HG02852 (cell line): ENCODE measurements around the gene ADGRV1.
A peak's percentile ranks its signal among the peaks of the same experiment; 100 is the strongest.

ENCODE experiments used
- ATAC-seq: cut with Tn5 transposase; IDR thresholded peaks from one replicate; pipeline ENCODE4 v1.9.1; 2021; ENCODE audit warnings: mild to moderate bottlenecking, moderate library complexity; ENCODE audit not compliant: unreplicated experiment

ADGRV1 gene, protein sequence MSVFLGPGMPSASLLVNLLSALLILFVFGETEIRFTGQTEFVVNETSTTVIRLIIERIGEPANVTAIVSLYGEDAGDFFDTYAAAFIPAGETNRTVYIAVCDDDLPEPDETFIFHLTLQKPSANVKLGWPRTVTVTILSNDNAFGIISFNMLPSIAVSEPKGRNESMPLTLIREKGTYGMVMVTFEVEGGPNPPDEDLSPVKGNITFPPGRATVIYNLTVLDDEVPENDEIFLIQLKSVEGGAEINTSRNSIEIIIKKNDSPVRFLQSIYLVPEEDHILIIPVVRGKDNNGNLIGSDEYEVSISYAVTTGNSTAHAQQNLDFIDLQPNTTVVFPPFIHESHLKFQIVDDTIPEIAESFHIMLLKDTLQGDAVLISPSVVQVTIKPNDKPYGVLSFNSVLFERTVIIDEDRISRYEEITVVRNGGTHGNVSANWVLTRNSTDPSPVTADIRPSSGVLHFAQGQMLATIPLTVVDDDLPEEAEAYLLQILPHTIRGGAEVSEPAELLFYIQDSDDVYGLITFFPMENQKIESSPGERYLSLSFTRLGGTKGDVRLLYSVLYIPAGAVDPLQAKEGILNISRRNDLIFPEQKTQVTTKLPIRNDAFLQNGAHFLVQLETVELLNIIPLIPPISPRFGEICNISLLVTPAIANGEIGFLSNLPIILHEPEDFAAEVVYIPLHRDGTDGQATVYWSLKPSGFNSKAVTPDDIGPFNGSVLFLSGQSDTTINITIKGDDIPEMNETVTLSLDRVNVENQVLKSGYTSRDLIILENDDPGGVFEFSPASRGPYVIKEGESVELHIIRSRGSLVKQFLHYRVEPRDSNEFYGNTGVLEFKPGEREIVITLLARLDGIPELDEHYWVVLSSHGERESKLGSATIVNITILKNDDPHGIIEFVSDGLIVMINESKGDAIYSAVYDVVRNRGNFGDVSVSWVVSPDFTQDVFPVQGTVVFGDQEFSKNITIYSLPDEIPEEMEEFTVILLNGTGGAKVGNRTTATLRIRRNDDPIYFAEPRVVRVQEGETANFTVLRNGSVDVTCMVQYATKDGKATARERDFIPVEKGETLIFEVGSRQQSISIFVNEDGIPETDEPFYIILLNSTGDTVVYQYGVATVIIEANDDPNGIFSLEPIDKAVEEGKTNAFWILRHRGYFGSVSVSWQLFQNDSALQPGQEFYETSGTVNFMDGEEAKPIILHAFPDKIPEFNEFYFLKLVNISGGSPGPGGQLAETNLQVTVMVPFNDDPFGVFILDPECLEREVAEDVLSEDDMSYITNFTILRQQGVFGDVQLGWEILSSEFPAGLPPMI (N-terminal part only)

DNA sequence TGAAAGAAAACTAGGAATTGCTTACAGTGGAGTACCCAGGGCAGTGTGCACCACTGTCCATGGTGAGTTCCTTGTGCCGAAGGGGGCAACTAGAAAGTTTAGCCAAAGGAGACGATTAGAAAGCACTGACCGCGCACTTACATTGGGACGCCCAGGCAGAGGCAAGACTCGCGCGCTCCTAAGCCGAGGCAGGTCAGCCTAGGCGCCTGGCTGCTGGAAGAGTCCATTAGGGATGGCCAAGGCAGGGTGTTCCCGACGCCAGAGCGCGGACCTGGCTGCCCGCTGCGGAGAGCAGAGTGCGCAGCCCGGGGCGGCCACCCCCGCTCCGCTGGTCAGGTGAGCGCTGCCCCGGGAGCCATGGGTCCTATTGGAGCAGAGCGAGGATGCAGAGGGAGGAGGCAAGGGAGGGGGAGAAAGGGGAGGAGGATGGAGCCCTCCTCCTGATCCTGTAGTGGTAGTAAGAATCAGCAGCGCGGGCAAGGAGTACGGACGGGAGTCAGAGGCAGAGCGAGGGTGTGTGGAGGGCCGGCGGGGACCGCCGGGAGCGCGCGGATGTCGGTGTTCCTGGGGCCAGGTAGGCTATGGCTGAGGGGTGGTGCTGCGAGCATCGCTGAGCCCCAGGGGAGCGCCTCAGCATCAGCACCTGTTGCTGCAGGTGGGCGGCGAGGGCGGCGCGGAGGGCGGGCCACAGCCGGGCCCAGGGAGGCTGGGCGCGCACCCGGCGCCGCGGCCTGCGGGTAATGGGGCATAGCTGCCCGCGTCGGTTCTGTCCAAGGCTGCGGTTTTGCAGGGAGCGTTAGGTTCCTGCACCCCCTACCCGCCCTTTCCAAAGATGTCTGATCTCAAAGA, at the start of gene ADGRV1:
TSS of gene ADGRV1 (plus strand) at position 454 of the 849 bp plus-strand sequence. CDS start at position 553, 99 bp downstream.
- ATAC-seq: no peak

DNA sequence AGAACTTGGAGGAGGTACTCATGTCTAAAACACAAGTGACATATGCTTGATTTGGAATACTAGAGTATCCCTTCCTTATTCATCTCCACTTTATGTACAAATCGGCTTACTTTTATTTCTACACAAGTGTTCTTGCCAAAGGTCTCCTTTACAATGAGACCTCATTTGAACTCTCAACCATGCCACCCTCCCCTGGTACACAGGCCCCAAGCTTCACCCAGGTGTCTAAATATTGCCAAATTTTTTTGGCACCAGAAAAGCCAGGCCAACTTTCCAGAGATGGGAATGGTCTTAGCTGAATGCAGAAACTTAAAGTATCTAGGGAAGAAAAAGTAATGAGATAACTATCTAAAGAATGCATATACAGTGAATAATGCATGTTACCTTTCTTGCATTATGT, 48.2 kb upstream of the ADGRV1 start:
- ATAC-seq: no peak

DNA sequence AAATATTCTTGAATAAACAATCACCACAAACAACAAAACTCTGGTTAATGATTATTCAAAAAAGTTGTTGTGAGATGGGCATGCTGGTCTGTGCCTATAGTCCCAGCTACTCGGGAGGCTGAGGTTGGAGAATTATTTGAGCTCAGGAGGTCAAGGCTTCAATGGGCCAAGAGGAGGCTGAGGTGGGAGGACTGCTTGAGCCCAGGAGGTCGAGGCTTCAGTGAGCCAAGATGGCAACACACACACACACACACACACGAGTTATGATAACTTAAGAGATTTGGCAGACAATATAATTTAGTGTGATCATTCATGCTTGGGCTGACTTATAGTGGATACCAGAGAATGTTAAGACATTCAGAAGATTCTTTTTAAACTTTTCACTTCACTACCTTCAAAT, 44.1 kb upstream of the ADGRV1 start:
- ATAC-seq: no peak

DNA sequence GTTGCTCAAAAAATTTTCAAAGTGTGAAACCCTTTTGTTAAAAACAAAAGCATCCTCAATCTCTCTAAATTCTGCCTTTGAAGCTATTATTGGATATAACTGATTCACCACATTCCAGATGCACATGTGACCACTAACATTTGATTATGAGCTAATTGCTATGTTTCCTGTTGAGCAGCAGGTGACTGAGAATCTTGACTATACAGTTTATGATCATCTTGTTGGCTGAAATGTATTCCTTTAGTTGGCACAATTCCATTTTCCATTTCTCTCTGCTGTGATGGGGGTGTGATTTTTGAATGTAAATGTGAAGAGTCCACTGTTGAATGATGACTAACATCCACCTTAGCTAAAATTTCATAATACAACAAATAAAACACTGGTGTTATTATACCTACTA, 39.9 kb upstream of the ADGRV1 start:
- ATAC-seq: no peak

DNA sequence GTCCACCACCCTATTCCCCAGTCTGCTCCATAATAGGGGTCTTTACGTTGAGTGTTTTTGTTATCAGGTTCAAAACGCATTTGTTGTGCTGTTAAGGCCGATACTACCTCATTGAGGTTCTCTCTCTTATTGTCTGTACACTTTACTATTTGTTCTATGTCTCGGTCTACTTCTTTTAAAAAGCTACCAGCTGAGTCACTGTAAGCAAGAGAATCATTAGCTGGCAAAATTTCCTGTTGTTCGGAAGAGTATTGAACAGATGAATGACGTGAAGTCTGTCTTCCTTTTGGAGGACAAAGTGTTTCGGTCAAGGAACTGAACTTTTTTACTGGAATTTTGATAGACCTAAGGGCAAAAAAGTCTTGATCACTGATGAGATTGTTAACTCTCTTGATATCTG, 39.5 kb upstream of the ADGRV1 start:
- ATAC-seq: no peak

DNA sequence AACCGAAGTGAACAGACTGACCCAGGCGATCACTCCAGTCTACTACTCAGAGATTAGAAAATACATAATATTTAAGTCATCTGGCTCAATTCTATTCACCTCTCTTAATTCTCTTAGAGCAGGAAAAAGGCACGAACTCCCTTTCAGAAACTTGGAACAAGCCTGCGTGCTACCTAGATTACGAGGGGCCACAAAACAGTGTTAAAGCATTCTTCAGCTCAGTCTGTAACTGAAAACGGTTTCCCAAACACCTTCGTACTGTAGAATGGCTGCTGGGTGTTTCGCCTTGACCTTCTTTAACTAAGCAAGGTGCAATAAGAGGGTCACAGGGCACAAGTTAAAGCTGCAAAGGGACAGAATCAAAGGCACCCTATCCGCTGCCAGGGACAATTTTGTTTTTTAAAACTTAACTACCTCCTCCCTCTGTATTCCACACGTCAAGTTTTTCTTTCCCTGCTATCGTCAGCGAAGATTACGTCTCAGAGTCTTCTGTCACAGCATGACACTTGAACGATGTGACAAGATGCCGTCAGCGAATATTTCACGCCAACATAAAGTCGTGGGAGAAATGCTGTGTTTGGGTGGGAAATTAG, 29.9 kb upstream of the ADGRV1 start:
- ATAC-seq: peak; percentile 4

DNA sequence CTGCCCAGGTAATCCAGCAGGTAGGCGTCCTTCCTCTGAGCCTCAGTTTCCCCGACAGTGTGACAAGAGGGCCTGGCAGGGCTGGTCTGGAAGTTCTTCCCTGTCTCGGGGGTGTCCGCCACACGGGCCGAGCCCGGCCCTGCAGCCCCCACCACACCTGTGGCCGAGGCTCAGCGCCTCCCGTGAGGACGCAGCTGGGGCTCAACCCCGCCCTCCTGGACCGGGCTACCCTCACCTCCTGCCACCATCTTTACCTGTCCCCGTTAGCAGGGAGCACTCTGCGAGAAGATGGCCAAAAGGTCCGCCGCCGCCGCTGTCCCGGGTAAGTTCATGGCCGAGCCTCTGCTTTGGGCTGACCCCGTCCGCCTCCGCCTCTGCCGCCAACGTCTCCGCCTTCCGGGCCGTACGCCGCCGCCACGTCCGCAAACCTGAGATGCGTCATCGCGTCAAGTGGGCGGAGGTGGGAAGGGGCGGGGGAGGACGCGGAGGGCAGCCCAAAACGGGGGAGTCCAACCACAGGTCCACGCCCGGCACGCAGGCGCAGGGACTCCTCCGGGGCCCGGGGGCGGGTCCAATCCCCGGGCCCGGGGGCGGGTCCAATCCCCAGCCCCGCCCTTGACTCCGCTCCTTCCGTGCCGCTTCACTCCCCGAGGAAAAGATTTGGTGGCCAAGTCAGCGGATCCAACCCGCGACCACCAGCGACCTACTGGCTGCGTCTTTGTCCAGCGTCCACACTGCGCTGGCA, 29.2 kb upstream of the ADGRV1 start, which contains the start of gene LYSMD3:
TSS of gene LYSMD3 (minus strand) at position 391 of the 745 bp plus-strand sequence. CDS start 4,295 bp downstream, outside the sequence.
- peak; percentile 88 for ATAC-seq

DNA sequence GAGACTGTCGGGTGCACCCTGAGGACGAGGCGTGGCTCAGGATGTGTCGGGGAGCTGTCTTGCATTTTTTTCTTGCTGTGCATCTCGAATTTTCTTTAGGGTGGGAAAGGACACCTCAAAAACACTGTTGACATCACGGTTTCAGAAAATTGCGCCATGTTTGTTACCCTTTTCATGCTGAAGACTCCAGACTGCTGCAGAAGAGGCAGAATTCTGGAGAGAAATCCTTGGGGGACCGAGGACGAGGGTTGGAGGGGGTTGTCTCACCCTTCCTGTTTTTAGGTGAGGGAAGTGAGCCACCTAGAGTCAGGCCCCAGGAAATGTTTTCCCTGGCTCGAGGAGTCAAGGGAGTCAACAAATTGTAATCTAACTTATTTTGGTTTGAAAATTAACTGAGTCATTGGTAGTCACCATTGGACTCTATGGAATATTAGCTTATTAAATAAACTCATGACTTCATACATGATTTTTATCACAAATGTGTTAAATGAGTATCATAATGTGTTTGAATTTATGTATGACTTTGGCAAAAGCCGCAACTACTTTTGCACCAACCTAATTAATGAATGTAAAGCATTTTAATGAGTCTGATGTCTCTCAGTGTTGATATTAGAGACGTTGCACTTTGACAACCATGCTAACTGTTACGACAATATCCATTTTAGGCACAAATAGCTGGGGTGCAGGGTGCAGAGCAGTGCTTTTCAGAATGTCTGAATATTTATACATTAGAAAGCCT, 28.5 kb upstream of the ADGRV1 start:
- peak; percentile 44 for ATAC-seq

DNA sequence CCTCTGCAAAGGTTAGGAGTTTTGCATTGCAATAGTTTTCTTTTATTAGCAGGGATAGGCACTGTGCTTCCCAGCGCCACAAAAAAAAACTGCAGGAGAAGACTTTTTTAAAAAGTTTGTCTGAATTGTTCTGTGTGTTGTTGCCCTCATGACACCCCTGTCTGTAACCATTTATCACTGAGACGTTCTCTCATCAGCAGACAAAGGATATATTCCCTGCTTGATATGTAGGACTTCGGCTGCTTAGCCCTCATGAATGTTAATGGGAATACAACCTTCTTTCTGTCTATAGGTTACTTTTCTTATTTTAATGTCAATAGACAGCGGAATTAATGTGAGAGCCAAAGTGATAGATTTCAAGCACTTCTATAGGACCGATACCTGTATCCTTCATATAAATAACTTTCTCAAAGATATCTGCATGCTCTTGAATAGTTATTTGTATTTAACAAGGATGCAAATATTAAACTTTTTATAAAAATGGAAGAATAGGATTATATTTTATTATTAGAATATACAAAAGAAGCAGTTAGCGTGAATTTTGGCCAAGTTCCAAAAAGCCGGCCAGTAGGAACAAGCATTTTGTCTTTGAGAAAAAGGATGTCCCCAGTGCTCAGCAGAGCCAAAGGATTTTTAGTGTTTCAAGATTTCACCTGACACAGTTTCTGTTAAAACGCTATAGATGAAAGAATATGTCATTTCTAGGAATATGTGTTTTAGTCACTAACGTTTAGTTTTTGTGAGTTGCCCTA, 27.7 kb upstream of the ADGRV1 start:
- no peak for ATAC-seq

DNA sequence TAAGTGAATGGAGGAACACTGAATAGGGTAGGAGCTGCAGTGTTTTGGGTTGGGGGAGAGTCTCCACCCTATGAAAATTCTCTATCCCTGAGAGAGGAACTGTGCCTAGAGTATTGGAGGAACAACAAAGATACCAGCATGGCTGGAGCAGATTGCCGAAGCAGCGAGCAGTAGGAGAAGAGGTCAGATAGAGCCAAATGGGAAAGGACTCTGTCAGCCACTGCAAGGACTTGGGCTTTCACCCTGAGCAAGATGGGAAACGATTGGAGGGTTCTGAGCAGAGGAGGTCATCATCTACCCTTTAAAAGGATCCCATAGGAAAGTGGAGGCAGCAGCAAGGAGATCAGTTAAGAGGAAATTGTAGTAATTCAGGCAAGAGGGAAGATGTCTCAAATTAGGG, 24.8 kb upstream of the ADGRV1 start:
- ATAC-seq: no peak

DNA sequence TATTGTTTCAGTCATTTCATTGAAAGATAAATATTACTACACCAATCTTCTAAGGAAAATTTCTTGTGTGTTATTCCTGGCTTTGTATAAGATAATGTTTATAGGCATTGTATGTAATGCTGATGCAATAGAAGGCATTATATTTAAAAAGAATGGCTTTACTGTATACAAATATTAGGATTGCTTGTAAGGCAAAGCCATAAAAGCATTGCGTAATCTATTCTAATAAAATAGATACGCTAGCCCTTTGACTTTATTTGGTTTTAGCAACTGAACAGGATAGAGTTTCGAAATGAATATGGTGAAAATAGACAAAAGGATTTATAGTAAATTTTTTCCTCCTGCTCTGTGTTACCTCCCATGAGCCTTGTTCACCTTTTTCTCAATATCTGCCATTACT, 23.7 kb upstream of the ADGRV1 start:
- no peak for ATAC-seq

DNA sequence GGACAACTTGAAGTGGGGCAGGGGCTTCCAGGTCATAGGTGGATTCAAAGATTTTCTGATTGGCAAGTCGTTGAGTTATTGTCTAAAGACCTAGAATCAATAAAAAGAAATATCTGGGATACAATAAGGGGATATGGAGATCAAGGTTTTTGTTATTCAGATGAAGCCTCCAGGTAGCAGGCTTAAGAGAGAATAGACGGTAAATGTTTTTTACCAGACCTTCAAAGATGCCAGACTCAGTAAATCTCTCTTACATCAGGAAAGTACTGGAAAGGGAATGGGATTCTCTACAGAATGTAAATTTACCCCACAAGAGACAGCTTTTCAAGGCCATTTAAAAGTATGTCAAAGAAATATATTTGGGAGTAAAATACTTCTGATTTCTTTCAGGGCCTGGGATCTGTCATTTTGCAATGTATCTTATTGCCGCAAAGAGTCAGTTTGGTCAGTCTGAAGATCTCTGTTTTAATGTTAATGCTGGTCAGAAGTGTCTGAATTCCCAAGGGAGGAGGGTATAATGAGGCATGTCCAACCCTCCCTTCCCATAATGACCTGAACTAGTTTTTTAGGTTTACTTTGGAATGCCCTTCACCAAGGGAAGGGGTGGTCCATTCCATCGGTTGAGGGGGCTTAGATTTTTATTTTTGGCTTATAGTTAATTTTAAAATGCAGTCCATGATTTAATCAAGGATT, 15.6 kb upstream of the ADGRV1 start:
- no peak for ATAC-seq

DNA sequence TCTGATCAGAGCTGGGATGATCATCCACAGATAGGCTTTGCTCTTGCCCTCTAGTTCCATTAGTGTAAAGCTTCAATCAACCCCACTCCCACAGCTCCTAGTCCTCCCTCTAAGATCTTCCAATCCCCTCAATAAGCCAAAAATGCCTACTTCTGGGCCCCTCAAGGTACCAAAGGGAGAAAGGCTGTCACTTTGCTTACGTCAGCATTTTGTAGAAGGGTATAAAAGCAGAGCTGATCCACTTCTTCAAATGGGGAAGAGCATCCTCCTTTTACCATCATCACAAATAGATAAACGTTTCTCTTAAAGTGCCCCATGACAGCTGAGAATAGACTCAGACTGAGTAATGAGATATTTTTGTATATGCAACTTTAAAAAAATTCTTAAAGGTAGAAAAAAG, 13.1 kb upstream of the ADGRV1 start:
- ATAC-seq: no peak

DNA sequence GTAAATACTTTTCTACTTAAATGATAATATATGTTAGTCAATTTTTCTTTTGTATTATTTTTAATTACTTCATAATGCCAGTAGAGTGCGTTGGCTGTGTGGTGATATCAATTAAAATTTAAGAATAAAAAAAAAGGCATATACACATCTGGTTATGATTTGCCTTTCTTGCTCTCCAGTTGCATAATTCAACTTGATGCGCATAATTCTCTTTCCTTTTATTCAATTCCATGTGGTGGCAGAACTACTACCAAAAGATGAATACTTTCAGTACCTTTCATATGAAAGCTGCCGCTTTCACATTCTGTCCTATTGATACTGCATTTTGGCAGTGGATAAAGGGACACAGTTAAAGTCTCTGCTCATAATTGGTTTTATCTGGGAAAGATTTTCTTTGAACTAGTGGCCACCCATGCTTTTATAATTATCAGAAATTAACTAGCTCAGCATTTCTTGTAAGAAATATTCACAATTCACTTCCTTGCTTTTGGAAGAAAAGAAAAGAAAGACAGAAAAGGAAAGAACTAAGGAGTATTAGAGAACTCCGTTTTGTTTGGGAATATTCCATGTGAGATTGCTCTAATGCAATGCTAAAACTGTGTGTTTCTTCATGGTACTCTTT, 12.3 kb upstream of the ADGRV1 start:
- no peak for ATAC-seq

DNA sequence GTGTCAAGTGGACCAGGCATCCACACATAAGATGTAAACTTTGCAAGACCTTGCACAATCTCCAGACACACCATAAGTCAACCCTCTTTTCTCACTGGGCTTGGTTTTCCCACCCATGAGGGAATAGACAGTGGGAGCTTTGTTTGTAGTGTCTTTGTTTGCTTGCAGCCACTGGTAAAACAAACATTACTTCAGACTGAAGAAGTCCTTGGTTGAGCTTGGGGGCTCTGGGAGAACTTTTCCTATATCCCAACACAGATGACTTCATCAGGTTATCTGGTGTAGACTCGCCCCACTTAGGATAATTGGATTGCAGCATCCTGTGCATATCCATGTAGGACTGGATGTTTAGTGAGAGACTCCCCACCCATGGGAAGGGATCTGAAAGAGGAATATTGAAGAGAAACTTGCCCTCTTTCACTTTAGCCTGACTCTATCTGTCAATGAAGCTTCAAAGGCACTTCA, 11.5 kb upstream of the ADGRV1 start:
- ATAC-seq: no peak

DNA sequence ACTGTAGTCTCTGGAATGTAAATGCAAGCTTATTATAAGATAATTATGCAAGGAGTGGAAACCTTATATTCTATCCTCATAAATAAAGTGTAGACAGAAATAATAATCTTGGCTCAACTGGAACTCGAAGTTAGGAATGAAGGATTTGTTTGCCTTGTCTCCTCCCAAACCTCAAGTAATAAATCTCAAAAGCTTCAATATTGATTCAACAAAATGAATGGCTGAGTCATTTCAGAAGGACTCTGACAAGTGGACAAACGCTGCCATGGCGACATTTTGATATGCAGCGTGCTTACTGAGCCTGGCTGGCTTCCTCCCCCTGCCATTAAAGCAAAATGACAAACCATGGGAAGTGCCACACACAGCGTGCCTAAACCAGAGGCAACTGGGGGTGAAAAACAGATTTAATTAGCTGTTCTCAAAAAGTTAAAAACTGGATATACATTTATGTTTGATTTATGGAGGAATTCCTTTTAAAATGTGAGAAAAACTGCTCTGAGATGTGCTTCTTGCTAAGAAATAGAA, 10.5 kb upstream of the ADGRV1 start:
- ATAC-seq: no peak
